ENCODE results near the gene PRUNE2.

Gene PRUNE2

DNA sequence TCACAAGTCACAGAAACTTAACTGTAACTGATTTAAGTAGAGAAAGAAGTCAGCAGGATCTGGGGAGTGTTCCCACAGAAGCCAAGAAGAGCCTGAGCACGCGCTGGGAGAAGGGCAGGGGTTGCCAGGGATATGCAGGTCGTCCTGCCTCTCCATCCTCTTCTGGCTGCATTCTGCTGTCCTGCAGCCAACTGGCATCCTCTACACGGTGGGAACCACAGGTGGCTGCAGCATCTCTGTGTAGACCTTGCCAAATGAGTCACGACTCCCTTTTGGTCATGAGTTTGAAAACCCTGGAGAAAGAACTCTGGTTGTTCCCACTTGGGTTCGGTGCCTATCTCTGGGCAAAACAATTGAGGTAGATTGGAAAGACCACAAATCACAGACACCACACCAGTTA is 180.0 kb downstream of the PRUNE2 start:
- DNase-seq = no peak

DNA sequence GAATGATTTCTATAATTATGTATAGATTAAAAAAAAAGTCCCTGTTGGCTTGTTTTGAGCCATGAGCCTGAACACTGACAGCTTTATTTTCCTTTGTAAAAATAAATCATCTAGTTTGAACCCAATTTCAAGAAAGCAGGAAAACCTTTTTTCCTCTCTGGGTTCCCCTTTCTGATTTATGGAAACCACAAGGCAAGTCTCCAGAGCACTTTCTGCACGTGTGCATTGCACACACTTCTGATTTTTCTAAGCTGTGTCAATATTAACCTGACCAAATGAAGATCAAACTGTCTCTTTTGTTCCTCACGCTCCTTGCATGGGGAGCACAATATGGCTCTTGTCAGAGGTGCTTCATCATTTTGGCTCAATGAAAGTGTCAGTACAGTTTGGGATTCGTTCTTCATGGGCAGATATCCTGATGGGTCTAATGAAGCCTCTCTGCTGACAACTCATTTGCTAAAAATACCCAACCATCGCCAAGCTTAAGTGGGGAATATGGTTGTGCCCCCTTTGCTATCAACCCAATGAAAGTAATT is 180.8 kb downstream of the PRUNE2 start:
- DNase-seq = no peak

DNA sequence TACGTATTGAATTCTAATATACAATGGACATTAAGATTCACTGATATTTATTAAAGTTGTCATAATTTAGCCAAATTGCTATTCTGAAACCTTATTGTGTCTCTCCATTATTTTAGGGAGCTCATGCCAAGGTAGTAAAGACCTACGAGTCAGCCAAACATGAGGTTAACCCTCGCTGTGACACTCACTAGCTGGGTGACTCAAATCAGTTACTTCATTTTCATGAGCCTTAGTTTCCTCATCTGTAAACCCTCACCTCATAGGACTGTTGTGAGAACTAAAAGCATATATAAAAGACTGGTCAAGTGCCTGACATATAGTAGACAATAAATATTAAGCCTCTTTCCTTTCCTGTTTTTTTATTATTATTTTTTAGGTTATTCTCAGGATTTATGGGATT is 185.7 kb downstream of the PRUNE2 start:
- DNase-seq = no peak

DNA sequence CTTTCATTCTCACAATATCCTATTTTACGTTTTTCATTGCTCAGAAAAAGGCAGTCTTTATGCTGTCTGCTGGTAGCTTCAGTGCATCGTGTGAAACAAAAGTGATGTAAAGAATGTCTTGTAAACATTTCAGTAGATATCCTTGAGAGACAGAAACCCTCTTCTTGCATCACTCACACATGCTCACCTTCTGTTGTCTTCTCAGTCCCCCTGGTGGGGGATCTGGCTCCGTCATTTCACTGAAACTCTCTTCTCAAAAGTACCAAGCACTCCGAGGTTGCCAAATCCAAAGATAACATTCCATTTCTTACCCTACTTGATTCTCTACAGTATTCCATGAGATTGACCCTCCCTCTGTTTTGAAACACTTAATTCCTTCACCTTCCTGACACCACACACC is 187.7 kb downstream of the PRUNE2 start:
- DNase-seq = no peak

DNA sequence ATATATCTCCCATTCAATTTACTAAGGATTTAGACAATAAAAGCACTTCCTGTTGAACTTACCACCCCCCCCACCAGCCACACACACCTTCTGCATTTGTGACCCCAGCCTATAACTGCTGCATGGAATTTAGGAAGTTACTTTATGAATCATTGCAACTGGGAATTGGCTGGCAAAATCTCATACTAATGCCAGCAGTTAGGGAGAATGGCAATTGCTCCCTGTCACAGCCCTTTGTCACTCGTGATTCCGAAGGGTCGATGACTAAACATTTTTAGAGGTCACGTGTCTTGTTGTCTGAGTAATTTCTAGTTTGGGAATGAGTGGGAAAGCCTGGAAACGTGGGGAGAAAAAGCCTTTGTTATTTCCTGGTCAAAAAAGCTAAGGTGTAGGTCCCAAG is 188.3 kb downstream of the PRUNE2 start:
- DNase-seq = no peak

DNA sequence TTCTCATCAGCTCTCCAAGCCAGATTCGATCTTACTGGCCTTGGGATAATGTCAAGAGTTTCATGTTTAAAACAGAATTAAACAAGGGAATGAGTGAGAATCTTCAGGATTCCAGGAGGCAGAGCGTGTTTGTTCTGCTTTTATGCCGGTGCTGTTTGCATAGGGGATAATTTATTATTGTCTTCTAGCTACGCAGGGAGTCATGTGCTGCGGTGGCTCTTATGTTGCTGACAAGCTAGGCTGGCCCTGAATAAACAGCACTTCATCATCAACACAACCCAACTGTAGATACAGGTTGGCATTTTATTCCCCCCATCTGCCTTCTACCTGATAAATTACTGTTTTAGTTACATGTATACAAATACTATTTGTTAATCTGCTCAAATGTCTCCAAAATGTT is 188.7 kb downstream of the PRUNE2 start:
- DNase-seq = no peak

DNA sequence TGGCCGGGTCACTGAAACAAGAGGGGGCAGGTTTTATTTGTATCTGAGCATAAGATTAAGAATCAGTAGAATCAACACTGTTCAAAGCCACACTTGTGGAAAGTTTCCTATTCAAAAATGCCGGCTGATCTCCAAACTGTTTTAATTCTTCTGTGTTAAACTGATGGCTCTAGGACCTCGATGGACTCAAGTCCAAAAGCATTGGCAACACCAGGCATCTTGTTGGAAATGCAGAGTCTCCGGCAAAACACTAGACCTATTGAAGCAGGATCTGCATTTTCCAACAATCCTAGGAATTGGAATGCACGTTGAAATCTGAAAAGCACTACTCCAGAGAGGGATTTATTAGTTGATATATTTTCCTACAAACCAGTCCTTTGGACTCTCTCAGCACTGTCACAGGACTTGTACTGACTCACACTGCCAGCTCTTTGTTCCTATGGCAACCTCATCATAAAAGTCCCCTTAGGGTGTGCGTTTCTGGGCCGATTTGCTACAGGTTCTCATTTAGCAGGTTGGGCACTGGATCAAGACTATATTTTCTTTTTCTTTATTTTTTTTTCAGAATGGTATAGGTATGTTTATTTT is 189.7 kb downstream of the PRUNE2 start:
- DNase-seq = no peak

DNA sequence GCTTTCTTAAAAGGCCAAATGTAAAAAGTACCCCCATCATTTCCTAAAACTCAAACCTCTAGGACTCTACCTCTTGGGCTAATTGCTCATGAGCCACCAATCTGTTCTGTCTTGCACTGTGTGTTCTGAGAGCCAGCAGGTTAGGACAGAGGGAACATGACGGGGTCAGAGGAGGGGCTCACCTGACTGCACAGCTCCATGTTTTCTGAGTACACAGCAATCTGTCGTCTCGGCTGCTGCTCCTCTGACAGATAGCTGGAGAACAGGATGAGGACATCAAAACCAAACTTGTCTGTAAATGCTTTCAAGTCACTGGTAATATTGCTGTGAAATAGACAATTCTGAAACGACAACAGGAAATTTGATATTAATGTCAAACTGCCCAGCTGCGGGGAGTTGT is 192.5 kb downstream of the PRUNE2 start:
- no peak for DNase-seq

DNA sequence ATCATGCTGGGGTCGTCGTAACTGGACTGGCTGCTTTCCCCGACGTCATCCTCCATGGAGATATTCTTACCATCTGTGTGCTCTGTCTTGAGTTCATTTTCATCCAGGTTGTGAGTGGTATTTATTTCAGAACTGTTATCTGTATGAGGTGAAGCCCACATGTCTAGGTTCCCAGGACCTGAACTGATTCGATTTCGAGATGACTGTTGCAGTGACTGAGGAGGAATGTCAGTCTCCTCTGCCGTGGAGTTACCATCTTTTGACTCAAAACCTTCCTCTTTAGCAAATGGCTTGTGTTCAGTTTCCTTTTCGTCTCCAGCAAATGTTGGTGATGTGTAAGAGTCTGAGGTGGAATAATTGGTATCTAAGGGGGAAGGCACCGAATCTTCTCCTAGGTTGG is 196.9 kb downstream of the PRUNE2 start:
- no peak for DNase-seq

DNA sequence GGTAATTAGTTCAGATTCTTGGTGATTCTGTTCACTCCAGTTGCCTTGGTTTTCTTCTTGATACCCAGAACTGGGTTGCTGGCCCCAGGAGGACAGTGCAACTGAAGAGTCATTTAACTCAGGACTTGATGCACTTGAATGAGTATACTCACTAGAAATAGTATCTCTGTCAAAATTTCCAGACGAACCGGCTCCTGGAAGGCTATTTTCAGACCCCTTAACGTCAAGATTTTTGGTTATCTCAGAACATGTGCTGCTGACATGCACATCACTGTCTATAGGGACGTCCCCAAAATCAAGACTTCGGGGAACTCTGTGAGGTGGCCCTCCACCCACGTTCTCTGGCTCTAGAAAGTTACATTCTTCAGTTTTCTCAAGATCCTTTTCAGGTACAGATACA is 198.4 kb downstream of the PRUNE2 start:
- DNase-seq = no peak

DNA sequence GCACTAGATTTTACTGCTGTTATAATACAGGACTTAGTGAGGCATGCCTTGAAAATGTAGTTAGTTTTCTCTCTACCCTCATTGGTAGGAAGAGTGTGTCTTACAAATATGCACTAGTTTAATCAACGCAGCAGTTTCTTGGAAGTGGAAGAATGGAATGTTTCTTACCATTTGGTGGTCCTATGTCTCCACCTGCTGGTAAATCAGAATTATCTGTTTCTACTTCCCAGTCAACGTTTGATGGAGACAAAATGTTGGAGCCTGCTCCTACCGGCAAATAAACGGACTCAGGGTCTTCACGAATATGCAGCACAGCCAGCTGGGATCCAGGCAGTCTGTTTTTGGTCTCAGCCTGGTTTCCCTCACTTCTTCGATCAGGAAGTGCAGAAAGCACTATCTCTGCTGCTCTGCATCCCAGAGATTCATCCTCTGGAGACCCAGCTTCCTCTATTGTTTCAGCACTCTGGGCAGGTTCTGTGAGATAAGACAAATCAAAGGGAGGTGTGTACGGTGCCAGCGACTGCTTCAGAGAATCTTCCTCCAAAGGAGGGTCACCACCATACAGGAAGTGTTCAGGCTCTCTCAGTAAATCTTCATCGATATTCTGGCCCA is 201.2 kb downstream of the PRUNE2 start:
- DNase-seq = peak in 1 of 2 donors; percentile 63

DNA sequence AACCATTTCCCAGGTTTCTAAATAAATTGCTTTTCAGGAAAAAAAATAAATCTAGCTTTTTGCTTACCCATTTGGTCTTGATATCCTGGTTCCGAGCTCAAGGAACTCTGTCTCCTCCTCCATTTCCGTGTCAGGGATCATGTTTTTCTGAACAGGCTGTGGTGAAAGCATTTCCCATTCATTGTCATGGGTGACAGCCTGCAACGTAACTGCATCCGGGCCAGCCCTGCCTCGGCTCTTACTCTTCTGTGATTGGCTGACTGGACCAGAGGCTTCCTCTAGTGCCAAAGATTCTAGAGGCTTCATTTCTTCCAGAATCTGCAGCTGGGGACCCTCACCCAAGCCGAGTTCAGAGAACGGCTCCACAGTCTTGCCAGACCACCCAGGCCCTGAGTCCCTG is 202.6 kb downstream of the PRUNE2 start:
- DNase-seq = no peak

DNA sequence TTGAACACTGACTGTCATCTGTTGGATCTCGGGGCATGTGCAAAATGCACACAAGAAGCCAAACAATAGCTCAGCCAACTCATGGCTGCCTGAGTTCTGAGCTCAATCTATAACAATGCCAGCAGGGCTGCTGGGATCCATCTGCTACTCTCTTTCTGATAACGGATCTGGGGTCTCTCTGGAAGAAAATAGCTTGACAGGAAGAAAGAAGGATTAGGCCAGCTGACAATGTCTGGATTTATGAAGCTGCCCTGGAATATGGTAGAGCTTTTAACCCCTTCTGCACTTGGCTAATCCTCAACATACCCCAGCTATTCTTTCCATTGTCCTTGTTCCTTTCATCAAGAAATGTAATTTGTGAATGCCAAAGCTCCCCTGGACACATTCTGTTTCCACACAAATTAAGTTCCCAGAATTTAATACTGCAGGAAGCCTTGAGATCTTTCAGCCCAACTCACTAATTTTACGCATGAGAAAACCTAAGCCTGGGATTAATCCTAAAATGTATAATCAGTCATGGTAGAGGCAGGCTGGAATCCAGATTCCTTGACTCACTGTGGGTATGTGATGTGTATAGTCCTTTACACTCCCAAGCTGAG is 204.4 kb downstream of the PRUNE2 start:
- no peak for DNase-seq

DNA sequence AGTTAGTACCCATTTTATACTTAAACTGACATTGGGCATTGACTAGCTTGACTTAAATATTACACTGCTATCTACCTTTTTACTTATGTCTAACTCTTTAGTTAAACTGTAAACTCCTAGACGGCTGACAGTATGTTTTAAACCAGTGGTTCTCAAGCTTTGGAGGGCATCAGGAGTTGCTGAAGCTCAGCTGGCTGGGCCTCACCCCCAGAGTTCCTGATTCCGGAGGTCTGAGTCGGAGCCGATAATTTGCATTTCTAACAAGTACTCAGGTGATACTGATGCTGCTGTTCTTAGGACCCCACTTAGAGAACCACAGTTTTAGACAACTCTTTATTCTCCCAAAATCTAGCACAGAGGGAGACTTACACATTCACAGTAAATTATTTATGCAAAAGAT is 205.0 kb downstream of the PRUNE2 start:
- no peak for DNase-seq

DNA sequence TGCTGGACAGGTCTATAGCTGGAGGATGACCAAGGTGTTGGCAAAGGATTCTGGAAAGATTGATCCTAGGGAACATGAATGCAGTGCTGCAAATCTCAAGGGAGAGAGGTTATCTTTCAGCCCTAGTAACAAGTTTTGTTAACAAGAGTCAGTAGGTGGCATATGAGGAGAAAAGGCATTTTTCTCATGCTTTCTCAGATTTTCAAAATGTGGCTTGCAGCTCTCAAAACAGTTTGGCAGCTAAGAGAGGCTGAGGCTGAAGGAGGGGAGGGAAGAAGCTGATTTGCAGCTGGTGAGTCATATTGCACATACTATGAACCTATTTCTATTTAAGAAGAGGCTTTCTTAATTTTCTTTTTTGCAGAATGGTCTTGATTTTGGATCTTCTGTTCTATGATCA is 205.9 kb downstream of the PRUNE2 start:
- DNase-seq = no peak

DNA sequence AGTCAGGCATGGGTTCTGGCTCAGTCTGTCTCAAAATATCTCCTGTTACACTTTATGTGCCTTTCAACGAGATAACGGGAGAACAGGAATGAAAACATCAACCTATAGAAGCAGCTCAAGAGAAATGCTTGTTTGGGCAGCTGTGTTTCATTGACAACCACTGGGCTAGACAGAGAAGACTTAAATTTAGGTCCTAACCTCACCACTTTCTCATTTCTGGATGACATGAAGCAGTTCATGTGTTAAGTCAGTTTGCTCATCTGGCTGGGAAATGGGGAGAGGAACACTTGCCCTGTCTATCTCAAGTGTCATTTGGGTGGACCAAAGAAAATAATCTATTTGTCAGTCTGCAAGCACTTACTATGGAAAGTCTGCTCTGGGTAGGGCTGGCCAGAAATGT is 208.4 kb downstream of the PRUNE2 start:
- DNase-seq = no peak

DNA sequence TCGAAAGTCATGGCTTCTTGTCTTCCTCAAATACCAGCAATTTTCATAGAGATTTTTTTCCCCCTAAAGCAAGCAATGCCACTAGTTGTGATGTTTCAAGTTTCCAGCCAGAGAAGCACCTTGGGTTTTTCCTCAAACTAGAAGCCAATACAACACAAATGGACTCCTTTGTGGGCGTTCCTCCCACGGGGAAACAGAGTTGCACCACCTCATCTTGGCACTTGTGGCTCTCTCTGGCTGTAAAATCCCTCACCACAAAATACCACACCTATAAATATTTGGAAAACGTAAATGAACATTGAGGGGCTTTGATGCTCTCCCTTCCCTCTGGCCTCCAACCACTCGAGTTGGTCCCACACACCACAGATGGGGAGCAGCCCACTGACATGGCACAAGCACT is 208.8 kb downstream of the PRUNE2 start:
- DNase-seq = no peak

DNA sequence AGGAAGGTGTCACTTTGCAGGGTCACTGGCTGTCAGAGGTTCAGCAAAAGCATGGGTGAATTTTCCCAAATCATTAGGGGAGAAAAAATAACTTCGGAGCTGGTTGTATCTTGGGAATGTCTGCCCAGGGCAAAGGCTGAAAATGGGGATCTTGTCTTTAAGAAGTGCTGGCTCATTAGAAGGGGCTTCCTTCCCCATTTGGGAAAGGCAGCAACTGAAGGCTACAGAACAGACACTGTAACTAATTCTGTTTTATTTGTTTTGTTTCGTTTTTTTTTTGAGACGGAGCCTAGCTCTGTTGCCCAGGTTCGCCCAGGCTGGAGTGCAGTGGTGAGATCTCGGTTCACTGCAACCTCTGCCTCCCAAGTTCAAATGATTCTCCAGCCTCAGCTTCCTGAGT is 212.0 kb downstream of the PRUNE2 start:
- DNase-seq = no peak

DNA sequence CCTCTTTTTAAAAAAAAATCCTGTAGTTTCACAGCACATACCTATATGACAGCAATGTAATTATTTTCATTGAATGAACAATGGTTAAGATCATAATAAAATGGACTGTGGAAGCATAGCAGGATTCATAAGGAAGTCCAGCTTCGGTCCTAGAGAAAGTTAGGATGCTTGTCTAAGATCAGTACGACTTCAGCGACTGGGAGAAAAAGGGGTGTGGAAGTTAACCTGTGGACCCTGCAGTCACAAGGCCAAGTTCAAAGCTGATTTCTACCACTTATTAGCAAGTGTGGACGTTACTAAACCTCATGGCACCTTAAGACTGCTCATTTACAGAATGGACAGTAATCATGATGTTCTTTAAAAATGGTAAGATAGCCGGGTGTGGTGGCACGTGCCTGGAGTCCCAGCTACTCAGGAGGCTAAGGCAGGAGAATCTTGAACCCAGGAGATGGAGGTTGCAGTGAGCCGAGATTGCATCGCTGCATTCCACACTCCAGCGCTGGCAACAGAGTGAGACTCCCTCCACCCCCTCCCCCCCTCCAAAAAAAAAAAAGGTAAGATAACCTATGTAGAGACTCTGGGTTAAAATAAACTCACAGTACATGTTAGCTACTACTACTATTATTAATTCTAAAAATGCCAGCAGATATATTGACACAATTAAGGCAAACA is 213.3 kb downstream of the PRUNE2 start:
- no peak for DNase-seq

DNA sequence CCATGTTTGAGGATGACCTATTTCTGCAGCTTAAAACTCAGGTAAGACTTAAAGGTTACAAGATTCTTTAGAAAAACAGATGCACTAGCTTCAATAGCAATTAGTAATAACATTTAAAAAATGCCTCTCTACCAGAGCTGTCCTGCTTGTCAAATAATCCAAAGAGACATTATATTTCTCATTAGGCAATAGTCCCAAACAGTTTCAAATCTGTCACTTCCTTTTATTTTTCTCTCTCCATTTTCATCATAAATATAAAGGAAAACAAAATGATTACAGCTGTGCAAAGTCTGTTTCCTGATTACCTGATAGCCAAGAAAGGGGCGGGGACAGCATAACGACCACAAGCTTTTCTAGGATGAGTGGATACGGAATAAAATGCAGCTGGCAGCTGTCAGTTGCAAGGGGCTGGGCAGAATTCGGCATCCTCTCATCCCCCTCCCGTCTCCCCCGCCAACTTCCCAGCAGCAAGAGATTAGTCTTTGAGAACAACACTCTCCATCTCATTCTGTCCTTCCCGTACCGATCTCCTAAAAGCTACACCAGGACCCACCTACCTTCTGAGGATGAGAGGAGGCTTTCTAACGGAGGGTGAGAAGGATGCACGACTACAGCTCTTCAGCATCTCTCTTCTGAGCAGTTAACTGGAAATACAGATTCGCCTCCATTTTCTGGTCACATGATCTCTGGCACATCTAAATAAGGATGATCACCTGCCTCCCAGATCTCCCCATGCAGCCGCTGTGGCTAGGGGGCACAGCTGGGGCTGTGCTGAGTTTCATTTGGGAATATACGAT is 214.2 kb downstream of the PRUNE2 start:
- no peak for DNase-seq

DNA sequence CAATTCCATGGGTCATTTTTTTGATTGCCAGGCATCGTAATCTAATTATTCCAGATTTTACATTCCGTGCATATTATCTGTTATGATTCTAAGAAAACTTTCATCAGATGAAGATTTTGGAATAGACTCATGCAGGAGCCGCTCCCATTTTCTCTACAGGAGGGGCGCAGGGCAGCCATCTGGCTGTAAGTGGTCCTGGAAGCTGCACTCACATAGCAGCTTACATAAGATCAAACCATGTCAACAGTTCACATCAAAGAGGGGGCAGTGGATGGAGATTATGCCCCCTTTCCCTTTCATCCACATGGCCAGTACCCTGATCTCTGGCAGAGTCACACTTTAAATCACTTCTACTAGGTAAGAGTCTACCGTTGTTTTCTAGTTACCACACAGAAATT is 214.9 kb downstream of the PRUNE2 start:
- DNase-seq = no peak

DNA sequence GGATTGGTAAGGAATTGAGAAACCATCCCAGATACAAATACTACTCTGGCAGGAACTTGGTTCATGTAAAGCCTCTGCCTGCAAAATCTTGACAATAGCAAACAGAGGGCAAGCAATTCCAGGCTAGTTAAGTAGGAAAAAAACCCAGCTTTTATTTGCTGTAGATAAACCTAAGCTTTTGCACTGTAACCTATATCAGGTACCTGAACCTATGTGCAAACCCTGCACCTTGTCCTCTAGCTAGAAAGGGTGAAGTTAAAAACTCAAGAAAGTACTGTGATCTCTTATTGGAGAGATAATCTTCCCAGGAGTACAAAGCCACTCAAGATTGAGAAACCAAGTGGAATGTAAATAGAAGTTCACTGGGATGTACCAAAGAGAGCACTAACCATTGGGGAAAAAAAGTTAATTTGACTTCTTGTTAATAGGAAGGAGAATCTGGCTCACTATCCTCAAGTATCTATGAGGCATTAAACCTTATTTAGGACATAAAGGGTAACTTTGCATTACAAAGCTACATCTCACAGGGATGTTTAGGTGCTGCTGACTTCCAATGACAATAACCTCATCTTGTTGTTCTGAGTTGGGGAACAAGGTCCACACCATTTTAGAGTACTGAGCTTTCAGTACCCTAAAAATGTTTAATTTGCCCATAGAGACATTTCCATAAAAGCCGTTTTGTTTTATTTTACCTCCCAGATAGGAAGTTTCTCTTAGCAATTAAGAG is 215.5 kb downstream of the PRUNE2 start:
- DNase-seq = no peak

All from CD4-positive, alpha-beta T cell treated with Interleukin-4 for 1 hour (primary cell).